CD4-positive, CD25-positive, alpha-beta regulatory T cell (primary cell): Measurements from ENCODE around the gene BPHL. TPM values are rescaled to one million over a fixed set of nuclear protein-coding genes. Genes with fewer than 3 reads are reported as not detected.
"Not testable (repeated sequence)": the region's sequence is repeated elsewhere in the genome, so short reads cannot be mapped to it uniquely, and the experiment has no call there.

ENCODE experiments used
- ATAC-seq, 2 donors: fragments of 150-1000 bp; cut with Tn5 transposase; one replicate each; pipeline ENCODE4 v1.10.0; 2021; ENCODE audit warnings: low read depth in 2 of 2, moderate number of reproducible peaks in 2 of 2, moderate library complexity in 1 of 2
- DNase-seq, 3 donors: peaks; one replicate each; pipeline versions ENCODE4 v3.0.0 to v3.0.0-alpha.2; 2012 to 2022; ENCODE audit warnings: mixed read lengths in 1 of 3
- H3K27ac ChIP-seq: one replicate; pipeline ENCODE4 v1.7.0; 2013; ENCODE audit warnings: mild to moderate bottlenecking, low read length; ENCODE audit not compliant: insufficient read depth, poor library complexity, severe bottlenecking
- H3K27me3 ChIP-seq: one replicate; pipeline ENCODE4 v1.7.0; 2013; ENCODE audit warnings: low read length; ENCODE audit not compliant: control insufficient read depth, insufficient read depth
- H3K36me3 ChIP-seq: one replicate; pipeline ENCODE4 v1.7.0; 2013; ENCODE audit warnings: mild to moderate bottlenecking, low read length, moderate library complexity; ENCODE audit not compliant: control insufficient read depth, insufficient read depth
- H3K4me1 ChIP-seq: 2 replicates; pipeline ENCODE4 v1.7.0; 2013; ENCODE audit warnings: mild to moderate bottlenecking, low read length; ENCODE audit not compliant: insufficient read depth, control insufficient read depth, poor library complexity, severe bottlenecking
- H3K4me3 ChIP-seq: one replicate; pipeline ENCODE4 v1.7.0; 2013; ENCODE audit warnings: low read depth, mild to moderate bottlenecking, low read length, moderate library complexity
- H3K9me3 ChIP-seq, 2 experiments: 1 replicate in 1 of 2; 2 replicates in 1 of 2; pipeline ENCODE4 v1.7.0; 2013; ENCODE audit warnings: low read length in 2 of 2, mild to moderate bottlenecking in 1 of 2, moderate library complexity in 1 of 2; ENCODE audit not compliant: control insufficient read depth in 2 of 2
- H3K27ac Mint-ChIP-seq, 3 donors: one replicate each; pipeline ENCODE4 v1.8.0; 2020 to 2022; ENCODE audit warnings: mild to moderate bottlenecking in 3 of 3, mixed read lengths in 3 of 3, moderate library complexity in 2 of 3
- H3K27me3 Mint-ChIP-seq: one replicate; pipeline ENCODE4 v1.8.0; 2022; ENCODE audit warnings: mild to moderate bottlenecking, mixed read lengths
- H3K36me3 Mint-ChIP-seq: one replicate; pipeline ENCODE4 v1.8.0; 2020; ENCODE audit warnings: mixed read lengths
- H3K4me1 Mint-ChIP-seq, 4 donors: one replicate each; pipeline ENCODE4 v1.8.0; 2020 to 2022; ENCODE audit warnings: mixed read lengths in 4 of 4, mild to moderate bottlenecking in 1 of 4
- H3K4me3 Mint-ChIP-seq, 4 donors: one replicate each; pipeline ENCODE4 v1.8.0; 2020 to 2022; ENCODE audit warnings: mild to moderate bottlenecking in 4 of 4, mixed read lengths in 4 of 4, moderate library complexity in 3 of 4
- H3K9me3 Mint-ChIP-seq, 7 donors: one replicate each; pipeline ENCODE4 v1.8.0; 2020 to 2022; ENCODE audit warnings: mixed read lengths in 7 of 7, mild to moderate bottlenecking in 3 of 7, moderate library complexity in 2 of 7
- polyA plus RNA-seq, 4 donors: library from polyadenylated mRNA; unstranded; fragments of 300-500 nt; fragmentation: Illumina TruSeq; gene quantifications; one replicate each; pipeline ENCODE4 v1.2.3, GENCODE V29; 2021
- total RNA-seq: library from RNA; stranded (reverse); gene quantifications from one replicate; pipeline ENCODE4 v1.2.3, GENCODE V29; 2022

The BPHL gene
- total and polyA plus RNA-seq, 5 donors from 2014 or later = 5.8 to 13.9 (median 7.2) TPM

DNA sequence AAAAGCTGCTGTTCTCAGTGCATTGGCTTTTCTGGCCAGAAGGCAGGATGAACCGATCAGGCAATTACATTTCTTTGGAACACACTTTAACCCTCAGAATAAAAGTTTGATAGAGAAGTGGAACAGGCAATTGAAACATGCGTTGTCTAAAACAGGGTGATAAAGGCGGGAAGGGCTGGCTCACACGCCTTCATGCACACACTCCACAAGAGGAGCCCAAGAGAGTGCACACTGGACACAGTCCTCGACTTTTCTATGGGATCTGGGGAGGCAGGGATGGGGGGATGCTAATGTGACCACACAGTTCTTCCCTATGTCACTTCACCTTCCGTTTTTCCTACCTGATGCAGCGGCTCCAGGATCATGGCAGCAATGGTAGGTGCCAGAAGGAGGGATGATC, 69.8 kb downstream of the BPHL start:
- no peaks in the 10 kb centered on the region for H3K4me1 Mint-ChIP-seq
- H3K27me3 ChIP-seq = peaks cover 3% of the 10 kb centered on the region
- no peak overlapping the region for H3K27ac ChIP-seq
- ATAC-seq (no peak), DNase-seq (no peak)
- H3K9me3 Mint-ChIP-seq = no peaks in the 10 kb centered on the region
- H3K36me3 ChIP-seq = no peaks in the 10 kb centered on the region
- no peak overlapping the region for H3K27ac Mint-ChIP-seq
- no peak overlapping the region for H3K4me3 ChIP-seq
- no peaks in the 10 kb centered on the region for H3K9me3 ChIP-seq
- no peaks in the 10 kb centered on the region for H3K36me3 Mint-ChIP-seq
- H3K4me3 Mint-ChIP-seq = no peak overlapping the region
- no peaks in the 10 kb centered on the region for H3K4me1 ChIP-seq
- H3K27me3 Mint-ChIP-seq = peaks cover 24% of the 10 kb centered on the region

DNA sequence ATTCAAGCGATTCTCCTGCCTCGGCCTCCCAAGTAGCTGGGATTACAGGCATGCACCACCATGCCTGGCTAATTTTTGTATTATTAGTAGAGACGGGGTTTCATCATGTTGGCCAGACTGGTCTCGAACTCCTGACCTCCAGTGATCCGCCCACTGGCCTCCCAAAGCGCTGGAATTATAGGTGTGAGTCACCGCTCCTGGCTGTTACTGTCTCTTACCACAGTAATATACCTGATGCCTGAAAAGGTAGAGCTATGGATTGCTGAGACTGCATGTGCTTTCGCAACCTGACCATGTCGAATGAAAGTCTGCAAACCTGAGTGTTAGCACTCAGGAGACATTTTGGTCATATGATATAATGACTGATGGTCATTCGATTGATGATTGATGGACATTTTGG, 70.7 kb downstream of the BPHL start:
- H3K27me3 ChIP-seq, H3K4me3 ChIP-seq, H3K36me3 Mint-ChIP-seq, ATAC-seq, DNase-seq, H3K9me3 Mint-ChIP-seq, H3K27ac ChIP-seq, H3K4me1 ChIP-seq, H3K4me1 Mint-ChIP-seq, H3K36me3 ChIP-seq, H3K27ac Mint-ChIP-seq, H3K9me3 ChIP-seq, H3K4me3 Mint-ChIP-seq: not testable (repeated sequence)
- H3K27me3 Mint-ChIP-seq = peaks cover 18% of the 10 kb centered on the region

DNA sequence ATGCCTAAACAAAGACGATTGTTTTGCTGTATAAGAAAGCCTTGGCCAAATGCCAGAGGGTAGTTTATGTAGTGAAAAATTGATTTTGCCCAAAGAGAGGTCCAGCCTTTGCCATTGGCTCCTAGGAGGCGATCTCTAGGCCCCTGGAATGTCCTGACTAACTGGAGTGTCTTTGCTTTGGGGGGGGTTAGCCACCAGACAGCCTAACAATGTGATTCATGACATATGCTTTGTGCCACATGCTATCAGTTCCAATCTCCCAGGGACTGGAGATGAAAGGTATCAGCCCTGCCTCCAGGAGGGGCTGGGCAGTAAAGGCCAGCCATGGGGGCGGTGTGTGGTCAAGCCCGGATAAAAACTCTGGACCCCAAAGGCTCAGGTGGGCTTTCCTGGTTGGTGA, 71.5 kb downstream of the BPHL start:
- Histone ChIP-seq H3K27me3 (peaks cover 3% of the 10 kb centered on the region), H3K4me3 (no peak overlapping the region), H3K4me1 (no peaks in the 10 kb centered on the region), H3K27ac (no peak overlapping the region), H3K36me3 (no peaks in the 10 kb centered on the region), H3K9me3 (no peaks in the 10 kb centered on the region)
- Mint-ChIP-seq H3K27ac (no peak overlapping the region), H3K4me3 (no peak overlapping the region), H3K27me3 (peaks cover 13% of the 10 kb centered on the region), H3K4me1 (no peaks in the 10 kb centered on the region), H3K36me3 (no peaks in the 10 kb centered on the region), H3K9me3 (no peaks in the 10 kb centered on the region)
- no peak for DNase-seq
- no peak for ATAC-seq

GRCh38 chr6:3190779-3191178, 72.3 kb downstream of the BPHL start:
- no peaks in the 10 kb centered on the region for H3K36me3 ChIP-seq
- H3K4me1 ChIP-seq = no peaks in the 10 kb centered on the region
- H3K27ac ChIP-seq = no peak overlapping the region
- Mint-ChIP-seq H3K4me3 (no peak overlapping the region), H3K27ac (no peak overlapping the region), H3K9me3 (no peaks in the 10 kb centered on the region), H3K27me3 (peaks cover 10% of the 10 kb centered on the region), H3K4me1 (no peaks in the 10 kb centered on the region), H3K36me3 (no peaks in the 10 kb centered on the region)
- peaks cover 3% of the 10 kb centered on the region for H3K27me3 ChIP-seq
- H3K4me3 ChIP-seq = no peak overlapping the region
- H3K9me3 ChIP-seq = no peaks in the 10 kb centered on the region
- no peak for ATAC-seq
- DNase-seq = no peak

GRCh38 chr6:3193102-3193849, 74.8 kb downstream of the BPHL start:
- Histone ChIP-seq H3K9me3 (no peaks in the 10 kb centered on the region), H3K27ac (no peak overlapping the region), H3K4me3 (no peak overlapping the region), H3K27me3 (no peaks in the 10 kb centered on the region), H3K36me3 (no peaks in the 10 kb centered on the region), H3K4me1 (no peaks in the 10 kb centered on the region)
- H3K4me3 Mint-ChIP-seq = no peak overlapping the region
- no peaks in the 10 kb centered on the region for H3K36me3 Mint-ChIP-seq
- DNase-seq (no peak), ATAC-seq (no peak)
- H3K27me3 Mint-ChIP-seq = no peaks in the 10 kb centered on the region
- no peak overlapping the region for H3K27ac Mint-ChIP-seq
- no peaks in the 10 kb centered on the region for H3K4me1 Mint-ChIP-seq
- H3K9me3 Mint-ChIP-seq = peaks cover 0 to 2% (median 0%) of the 10 kb centered on the region in 7 donors

DNA sequence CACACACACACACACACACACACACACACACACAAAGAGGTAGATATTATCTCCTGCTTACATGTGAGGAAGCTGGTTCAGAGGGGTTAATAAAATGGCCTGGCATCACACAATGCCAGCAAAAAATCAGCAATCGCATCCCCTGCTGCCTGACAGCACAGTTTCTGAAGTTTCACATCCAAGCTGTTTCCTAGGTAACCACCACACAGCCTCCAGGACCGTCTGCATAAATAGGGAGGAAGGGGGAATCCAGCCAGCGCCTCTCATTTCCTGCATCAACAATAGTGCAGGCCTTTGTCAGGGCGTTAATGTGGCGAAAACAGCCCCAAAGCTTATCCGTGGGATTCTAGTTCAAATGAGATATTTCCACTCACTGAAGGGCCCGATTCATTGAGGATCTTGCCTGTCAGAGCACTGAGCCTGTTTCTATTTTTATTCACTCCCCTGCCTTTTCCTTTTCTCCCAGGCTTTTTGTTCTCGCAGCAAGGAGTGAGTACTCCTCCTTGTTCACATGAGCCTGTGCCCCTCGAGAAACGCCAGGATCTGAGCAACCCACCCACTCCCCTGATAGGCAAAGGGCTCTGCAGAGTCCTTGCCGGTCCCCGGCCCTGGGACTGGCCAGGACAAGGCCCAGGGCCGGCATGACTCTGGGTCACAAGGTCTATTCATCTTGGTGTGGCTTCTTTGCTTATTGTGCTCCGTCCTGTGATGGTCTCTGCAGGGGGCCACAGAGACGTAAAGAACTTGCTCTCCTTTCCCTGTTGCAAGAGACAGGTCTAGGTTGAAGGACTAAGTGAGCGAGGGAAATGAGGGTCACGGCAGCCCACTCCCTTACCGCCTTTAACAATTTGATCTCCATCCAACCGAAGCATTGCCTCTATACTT, 76.3 kb downstream of the BPHL start:
- Mint-ChIP-seq H3K36me3 (no peaks in the 10 kb centered on the region), H3K4me1 (no peaks in the 10 kb centered on the region), H3K9me3 (peaks cover 0 to 2% (median 0%) of the 10 kb centered on the region in 7 donors), H3K27me3 (no peaks in the 10 kb centered on the region), H3K27ac (no peak overlapping the region), H3K4me3 (no peak overlapping the region)
- H3K27ac ChIP-seq = no peak overlapping the region
- ATAC-seq = no peak
- no peak overlapping the region for H3K4me3 ChIP-seq
- H3K4me1 ChIP-seq = no peaks in the 10 kb centered on the region
- DNase-seq = peak in 1 of 3 donors; percentile 3
- H3K27me3 ChIP-seq = peaks cover 1% of the 10 kb centered on the region
- H3K36me3 ChIP-seq = no peaks in the 10 kb centered on the region
- no peaks in the 10 kb centered on the region for H3K9me3 ChIP-seq

DNA sequence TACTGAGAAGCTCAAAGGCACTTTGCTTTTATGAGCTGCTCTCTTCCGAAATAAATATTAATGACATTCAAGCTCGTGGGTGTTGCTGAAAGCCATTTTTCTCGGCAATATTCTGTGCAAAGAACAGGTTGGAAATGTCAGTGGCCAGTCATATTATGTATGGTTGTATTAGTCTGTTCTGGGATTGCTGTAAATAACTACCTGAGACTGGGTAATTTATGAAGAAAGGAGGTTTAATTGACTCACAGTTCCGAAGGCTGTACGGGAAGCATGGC, 76.8 kb downstream of the BPHL start:
- H3K4me3 ChIP-seq = no peak overlapping the region
- peaks cover 5% of the 10 kb centered on the region for H3K27me3 ChIP-seq
- H3K27ac ChIP-seq = no peak overlapping the region
- no peak overlapping the region for H3K4me3 Mint-ChIP-seq
- H3K36me3 Mint-ChIP-seq = no peaks in the 10 kb centered on the region
- H3K4me1 ChIP-seq = no peaks in the 10 kb centered on the region
- H3K9me3 ChIP-seq = no peaks in the 10 kb centered on the region
- no peaks in the 10 kb centered on the region for H3K4me1 Mint-ChIP-seq
- no peaks in the 10 kb centered on the region for H3K36me3 ChIP-seq
- H3K27me3 Mint-ChIP-seq = no peaks in the 10 kb centered on the region
- H3K9me3 Mint-ChIP-seq = peaks cover 0 to 2% (median 0%) of the 10 kb centered on the region in 7 donors
- ATAC-seq = no peak
- DNase-seq = no peak
- no peak overlapping the region for H3K27ac Mint-ChIP-seq
